Neuron (in vitro differentiated cells): Measurements from ENCODE around the gene NPAS2.

ENCODE experiments used
- H2AFZ ChIP-seq: one replicate; pipeline ENCODE4 v1.6.1; 2013; ENCODE audit warnings: low read depth, mild to moderate bottlenecking, inconsistent platforms, low read length, moderate library complexity
- H3K27me3 ChIP-seq: one replicate; pipeline ENCODE4 v1.6.1; 2013; ENCODE audit warnings: low read length; ENCODE audit not compliant: insufficient read depth
- H3K36me3 ChIP-seq: one replicate; pipeline ENCODE4 v1.6.1; 2013; ENCODE audit warnings: low read length; ENCODE audit not compliant: insufficient read depth
- H3K4me1 ChIP-seq: one replicate; pipeline ENCODE4 v1.6.1; 2013; ENCODE audit warnings: low read length; ENCODE audit not compliant: insufficient read depth
- H3K4me3 ChIP-seq: 2 replicates; pipeline ENCODE4 v1.5.1; 2013; ENCODE audit warnings: mild to moderate bottlenecking, low read length, moderate library complexity
- H3K9me3 ChIP-seq: one replicate; pipeline ENCODE4 v1.6.1; 2013; ENCODE audit warnings: low read length

Gene NPAS2

GRCh38 chr2:100978582-100979191 lies 158.7 kb downstream of the NPAS2 start:
- Histone ChIP-seq H3K4me1 (peaks cover 20% of the 10 kb centered on the region), H3K9me3 (no peaks in the 10 kb centered on the region), H3K27me3 (peaks cover 4% of the 10 kb centered on the region), H3K36me3 (no peaks in the 10 kb centered on the region), H3K4me3 (no peak overlapping the region), H2AFZ (no peak overlapping the region)

GRCh38 chr2:100980046-100980445 lies 160.1 kb downstream of the NPAS2 start:
- H3K27me3 ChIP-seq: peaks cover 4% of the 10 kb centered on the region
- no peaks in the 10 kb centered on the region for H3K36me3 ChIP-seq
- peaks cover 20% of the 10 kb centered on the region for H3K4me1 ChIP-seq
- no peak overlapping the region for H2AFZ ChIP-seq
- H3K4me3 ChIP-seq: no peak overlapping the region
- no peaks in the 10 kb centered on the region for H3K9me3 ChIP-seq

- Histone ChIP-seq H3K36me3 (no peaks in the 10 kb centered on the region), H3K9me3 (no peaks in the 10 kb centered on the region), H3K4me3 (no peak overlapping the region), H2AFZ (peak overlapping the region; percentile 30), H3K4me1 (peaks cover 20% of the 10 kb centered on the region), H3K27me3 (peaks cover 4% of the 10 kb centered on the region)
Measured at GRCh38 chr2:100981011-100981410, 161.1 kb downstream of the NPAS2 start.

- Histone ChIP-seq H3K36me3 (no peaks in the 10 kb centered on the region), H3K27me3 (peaks cover 4% of the 10 kb centered on the region), H3K4me1 (peaks cover 12% of the 10 kb centered on the region), H3K4me3 (no peak overlapping the region), H2AFZ (no peak overlapping the region), H3K9me3 (no peaks in the 10 kb centered on the region)
Measured at GRCh38 chr2:100982431-100982861, 162.5 kb downstream of the NPAS2 start.

GRCh38 chr2:100983201-100983600 lies 163.3 kb downstream of the NPAS2 start:
- H3K36me3 ChIP-seq: no peaks in the 10 kb centered on the region
- H2AFZ ChIP-seq: no peak overlapping the region
- H3K4me1 ChIP-seq: peaks cover 12% of the 10 kb centered on the region
- no peak overlapping the region for H3K4me3 ChIP-seq
- no peaks in the 10 kb centered on the region for H3K9me3 ChIP-seq
- peaks cover 5% of the 10 kb centered on the region for H3K27me3 ChIP-seq

- peaks cover 12% of the 10 kb centered on the region for H3K4me1 ChIP-seq
- peaks cover 3% of the 10 kb centered on the region for H3K27me3 ChIP-seq
- no peaks in the 10 kb centered on the region for H3K9me3 ChIP-seq
- no peaks in the 10 kb centered on the region for H3K36me3 ChIP-seq
- H3K4me3 ChIP-seq: no peak overlapping the region
- H2AFZ ChIP-seq: no peak overlapping the region
Measured at GRCh38 chr2:100983684-100984310, 163.9 kb downstream of the NPAS2 start.

- Histone ChIP-seq H3K4me1 (peaks cover 12% of the 10 kb centered on the region), H3K27me3 (peaks cover 2% of the 10 kb centered on the region), H3K36me3 (no peaks in the 10 kb centered on the region), H3K4me3 (no peak overlapping the region), H3K9me3 (no peaks in the 10 kb centered on the region), H2AFZ (no peak overlapping the region)
Measured at GRCh38 chr2:100984892-100985307, 165.0 kb downstream of the NPAS2 start.

GRCh38 chr2:100986157-100986556 lies 166.2 kb downstream of the NPAS2 start:
- Histone ChIP-seq H3K9me3 (no peaks in the 10 kb centered on the region), H3K27me3 (peaks cover 8% of the 10 kb centered on the region), H2AFZ (no peak overlapping the region), H3K4me1 (peaks cover 7% of the 10 kb centered on the region), H3K36me3 (no peaks in the 10 kb centered on the region), H3K4me3 (no peak overlapping the region)

GRCh38 chr2:100987536-100987935 lies 167.6 kb downstream of the NPAS2 start:
- Histone ChIP-seq H3K9me3 (no peaks in the 10 kb centered on the region), H3K4me1 (no peaks in the 10 kb centered on the region), H3K27me3 (peaks cover 8% of the 10 kb centered on the region), H3K4me3 (no peak overlapping the region), H3K36me3 (no peaks in the 10 kb centered on the region), H2AFZ (no peak overlapping the region)

GRCh38 chr2:100987974-100988373 lies 168.0 kb downstream of the NPAS2 start:
- H3K27me3 ChIP-seq: peaks cover 8% of the 10 kb centered on the region
- no peaks in the 10 kb centered on the region for H3K36me3 ChIP-seq
- H2AFZ ChIP-seq: no peak overlapping the region
- no peaks in the 10 kb centered on the region for H3K9me3 ChIP-seq
- no peak overlapping the region for H3K4me3 ChIP-seq
- H3K4me1 ChIP-seq: no peaks in the 10 kb centered on the region

GRCh38 chr2:100988630-100989417 lies 168.9 kb downstream of the NPAS2 start:
- H3K4me1 ChIP-seq: no peaks in the 10 kb centered on the region
- H3K4me3 ChIP-seq: no peak overlapping the region
- no peaks in the 10 kb centered on the region for H3K9me3 ChIP-seq

GRCh38 chr2:100989666-100990065 lies 169.7 kb downstream of the NPAS2 start:
- Histone ChIP-seq H3K36me3 (no peaks in the 10 kb centered on the region), H2AFZ (no peak overlapping the region), H3K9me3 (no peaks in the 10 kb centered on the region), H3K4me1 (no peaks in the 10 kb centered on the region), H3K27me3 (peaks cover 8% of the 10 kb centered on the region), H3K4me3 (no peak overlapping the region)

More at GRCh38 chr2:100988630-100989417, 168.9 kb downstream of the NPAS2 start:
- Histone ChIP-seq H3K27me3 (peaks cover 8% of the 10 kb centered on the region), H3K36me3 (no peaks in the 10 kb centered on the region), H2AFZ (no peak overlapping the region)

- Histone ChIP-seq H3K4me1 (no peaks in the 10 kb centered on the region), H3K9me3 (no peaks in the 10 kb centered on the region), H3K4me3 (no peak overlapping the region), H3K36me3 (no peaks in the 10 kb centered on the region), H3K27me3 (peaks cover 8% of the 10 kb centered on the region), H2AFZ (no peak overlapping the region)
Measured at GRCh38 chr2:100990166-100990565, 170.2 kb downstream of the NPAS2 start.
